SU-DHL-6 (cell line): ENCODE data around the gene MYZAP.

Experiments
- EZH2phosphoT487 ChIP-seq: fragments of 200-600 bp; sonication (generic), shearing (Covaris generic); conservative IDR thresholded peaks from 2 replicates; pipeline ENCODE4 v1.6.1; 2018; ENCODE audit warnings: mild to moderate bottlenecking, antibody characterized with exemption, low read length, moderate library complexity, mixed read lengths
- TF ChIP-seq, protein P1 (sequence below): fragments of 200-600 bp; sonication (generic); IDR thresholded peaks from one replicate; pipeline ENCODE4 v1.5.1; 2017; ENCODE audit warnings: antibody characterized with exemption, mild to moderate bottlenecking, low read length, moderate library complexity; ENCODE audit not compliant: insufficient read depth, poor library complexity, severe bottlenecking

DNA sequence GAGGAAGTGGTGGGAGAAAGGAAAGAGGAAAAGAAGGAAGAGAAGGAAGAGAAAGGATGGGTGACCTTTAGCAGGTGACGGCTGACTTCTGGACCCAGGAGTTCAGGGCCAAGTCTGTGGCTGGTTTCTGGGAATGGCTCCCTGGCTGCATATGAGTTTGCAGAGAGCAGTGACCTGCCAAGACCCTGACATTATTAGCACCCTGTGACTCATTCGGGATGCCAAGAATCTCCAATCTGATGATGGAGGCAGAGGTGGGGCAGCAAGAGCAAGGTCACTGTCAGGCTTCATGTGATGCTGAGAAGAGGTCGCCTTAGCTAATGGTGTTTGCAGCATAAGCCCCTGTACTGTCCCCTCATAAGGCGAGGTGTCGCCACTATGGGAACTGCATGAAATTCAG is 42.6 kb downstream of the MYZAP start:
- TF ChIP-seq, protein P1, sequence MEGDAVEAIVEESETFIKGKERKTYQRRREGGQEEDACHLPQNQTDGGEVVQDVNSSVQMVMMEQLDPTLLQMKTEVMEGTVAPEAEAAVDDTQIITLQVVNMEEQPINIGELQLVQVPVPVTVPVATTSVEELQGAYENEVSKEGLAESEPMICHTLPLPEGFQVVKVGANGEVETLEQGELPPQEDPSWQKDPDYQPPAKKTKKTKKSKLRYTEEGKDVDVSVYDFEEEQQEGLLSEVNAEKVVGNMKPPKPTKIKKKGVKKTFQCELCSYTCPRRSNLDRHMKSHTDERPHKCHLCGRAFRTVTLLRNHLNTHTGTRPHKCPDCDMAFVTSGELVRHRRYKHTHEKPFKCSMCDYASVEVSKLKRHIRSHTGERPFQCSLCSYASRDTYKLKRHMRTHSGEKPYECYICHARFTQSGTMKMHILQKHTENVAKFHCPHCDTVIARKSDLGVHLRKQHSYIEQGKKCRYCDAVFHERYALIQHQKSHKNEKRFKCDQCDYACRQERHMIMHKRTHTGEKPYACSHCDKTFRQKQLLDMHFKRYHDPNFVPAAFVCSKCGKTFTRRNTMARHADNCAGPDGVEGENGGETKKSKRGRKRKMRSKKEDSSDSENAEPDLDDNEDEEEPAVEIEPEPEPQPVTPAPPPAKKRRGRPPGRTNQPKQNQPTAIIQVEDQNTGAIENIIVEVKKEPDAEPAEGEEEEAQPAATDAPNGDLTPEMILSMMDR = no peak
- no peak for TF ChIP-seq EZH2phosphoT487
